Medulla oblongata (tissue), 1 donor: ENCODE measurements around the gene PLD1.
A peak's percentile ranks its signal among the peaks of the same experiment; 100 is the strongest.
"Not testable (repeated sequence)": the region's sequence is repeated elsewhere in the genome, so short reads cannot be mapped to it uniquely, and the experiment has no call there.

Experiments
- DNase-seq: peaks from one replicate; pipeline ENCODE4 v3.0.0-alpha.2; 2015; ENCODE audit errors: extremely low spot score

PLD1 gene, protein sequence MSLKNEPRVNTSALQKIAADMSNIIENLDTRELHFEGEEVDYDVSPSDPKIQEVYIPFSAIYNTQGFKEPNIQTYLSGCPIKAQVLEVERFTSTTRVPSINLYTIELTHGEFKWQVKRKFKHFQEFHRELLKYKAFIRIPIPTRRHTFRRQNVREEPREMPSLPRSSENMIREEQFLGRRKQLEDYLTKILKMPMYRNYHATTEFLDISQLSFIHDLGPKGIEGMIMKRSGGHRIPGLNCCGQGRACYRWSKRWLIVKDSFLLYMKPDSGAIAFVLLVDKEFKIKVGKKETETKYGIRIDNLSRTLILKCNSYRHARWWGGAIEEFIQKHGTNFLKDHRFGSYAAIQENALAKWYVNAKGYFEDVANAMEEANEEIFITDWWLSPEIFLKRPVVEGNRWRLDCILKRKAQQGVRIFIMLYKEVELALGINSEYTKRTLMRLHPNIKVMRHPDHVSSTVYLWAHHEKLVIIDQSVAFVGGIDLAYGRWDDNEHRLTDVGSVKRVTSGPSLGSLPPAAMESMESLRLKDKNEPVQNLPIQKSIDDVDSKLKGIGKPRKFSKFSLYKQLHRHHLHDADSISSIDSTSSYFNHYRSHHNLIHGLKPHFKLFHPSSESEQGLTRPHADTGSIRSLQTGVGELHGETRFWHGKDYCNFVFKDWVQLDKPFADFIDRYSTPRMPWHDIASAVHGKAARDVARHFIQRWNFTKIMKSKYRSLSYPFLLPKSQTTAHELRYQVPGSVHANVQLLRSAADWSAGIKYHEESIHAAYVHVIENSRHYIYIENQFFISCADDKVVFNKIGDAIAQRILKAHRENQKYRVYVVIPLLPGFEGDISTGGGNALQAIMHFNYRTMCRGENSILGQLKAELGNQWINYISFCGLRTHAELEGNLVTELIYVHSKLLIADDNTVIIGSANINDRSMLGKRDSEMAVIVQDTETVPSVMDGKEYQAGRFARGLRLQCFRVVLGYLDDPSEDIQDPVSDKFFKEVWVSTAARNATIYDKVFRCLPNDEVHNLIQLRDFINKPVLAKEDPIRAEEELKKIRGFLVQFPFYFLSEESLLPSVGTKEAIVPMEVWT

DNA sequence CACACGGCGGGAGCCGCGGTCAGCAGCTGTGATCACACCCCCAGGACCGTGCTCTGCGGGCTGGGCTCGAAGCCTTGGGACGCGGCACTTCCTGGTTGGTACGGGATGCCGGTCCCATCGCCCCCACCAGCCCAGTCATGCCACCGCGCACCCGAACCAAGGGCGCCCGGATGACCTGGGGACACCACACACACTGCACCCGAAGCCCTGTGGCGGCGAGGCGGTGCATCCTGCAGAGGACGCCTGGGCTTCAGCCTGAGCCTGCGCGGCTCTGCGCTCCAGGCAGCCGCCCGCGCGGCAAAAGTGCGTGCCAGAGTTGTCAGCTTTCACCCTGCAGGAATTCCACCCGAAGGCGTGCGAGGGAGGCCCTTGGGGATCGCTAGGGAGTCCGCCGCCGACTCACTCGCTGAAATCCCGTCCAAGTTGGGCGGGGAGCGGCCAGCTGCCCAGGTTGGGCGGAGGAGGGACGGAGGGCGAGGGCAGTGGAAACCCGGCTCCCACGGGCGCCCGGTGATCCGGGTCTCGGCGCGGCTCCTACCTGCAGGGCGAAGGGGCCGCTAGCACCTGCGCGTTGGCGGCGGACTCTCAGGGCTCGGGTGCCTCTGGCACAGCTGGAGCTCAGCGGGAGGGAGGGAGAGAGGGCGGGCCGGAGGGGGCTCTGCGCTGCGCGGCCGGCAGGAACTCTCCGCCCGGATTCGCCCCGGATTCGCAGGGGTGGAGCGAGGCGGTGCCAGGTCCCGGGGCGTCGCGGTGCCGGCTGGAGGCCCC, at the start of gene PLD1:
TSS of gene PLD1 (minus strand) at position 623 of the 768 bp plus-strand sequence. CDS start 72,432 bp downstream, outside the sequence.
- DNase-seq: peak; percentile 73

DNA sequence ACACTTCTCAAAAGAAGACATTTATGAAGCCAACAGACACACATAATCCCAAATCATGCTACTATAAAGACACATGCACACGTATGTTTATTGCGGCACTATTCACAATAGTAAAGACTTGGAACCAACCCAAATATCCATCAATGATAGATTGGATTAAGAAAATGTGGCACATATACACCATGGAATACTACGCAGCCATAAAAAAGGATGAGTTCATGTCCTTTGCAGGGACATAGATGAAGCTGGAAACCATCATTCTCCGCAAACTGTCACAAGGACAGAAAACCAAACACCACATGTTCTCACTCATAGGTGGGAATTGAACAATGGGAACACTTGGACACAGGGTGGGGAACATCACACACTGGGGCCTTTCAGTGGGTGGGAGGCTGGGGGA, 48.5 kb upstream of the PLD1 start:
- DNase-seq: not testable (repeated sequence)

DNA sequence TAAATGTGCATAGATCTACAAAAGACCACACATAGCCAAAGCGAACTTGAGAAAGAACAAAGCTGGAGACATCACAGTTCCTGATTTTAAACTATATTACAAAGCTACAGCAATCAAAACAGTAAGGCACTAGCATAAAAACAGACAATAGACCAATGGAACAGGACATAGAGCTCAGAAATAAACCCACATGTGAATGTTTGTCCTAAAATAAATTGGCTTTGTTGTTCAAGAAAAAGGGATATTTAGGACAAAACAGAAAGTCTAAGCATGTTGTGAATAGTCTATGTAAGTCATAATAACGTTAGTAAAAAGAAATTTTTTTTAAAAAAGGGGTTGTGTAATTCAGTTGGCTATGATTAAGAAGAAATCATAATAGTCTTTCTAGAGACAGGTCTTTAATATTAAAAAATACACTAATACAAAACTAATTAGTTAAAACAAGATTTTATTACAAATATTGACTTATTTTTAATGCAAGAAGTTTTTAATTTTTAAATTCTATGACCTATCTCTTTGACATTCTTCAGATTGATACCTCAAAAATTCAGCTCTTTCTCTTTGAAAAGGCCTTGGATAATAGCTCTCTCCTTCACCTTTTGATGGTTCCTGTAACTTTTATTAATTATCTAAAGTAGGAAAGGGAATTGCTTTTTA, 44.5 kb upstream of the PLD1 start:
- no peak for DNase-seq

DNA sequence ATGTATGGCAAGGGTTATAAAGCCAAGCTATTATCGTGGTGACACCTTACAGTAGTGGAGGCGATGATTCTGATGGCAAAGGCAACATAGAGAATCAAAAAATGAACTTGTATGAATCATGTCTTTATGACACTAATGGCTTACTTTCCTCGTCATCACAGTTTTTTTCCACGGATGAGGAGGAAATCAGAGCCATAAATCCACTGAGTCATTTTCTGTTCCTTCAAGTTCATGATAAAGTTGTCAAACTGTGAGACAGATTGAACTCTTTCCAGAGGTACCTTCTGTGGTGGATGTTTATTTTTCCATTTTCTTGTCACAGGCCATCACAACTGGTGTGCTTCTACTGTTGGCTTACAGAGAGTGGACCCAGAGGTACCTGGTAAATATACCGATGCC, 41.4 kb upstream of the PLD1 start:
- no peak for DNase-seq

DNA sequence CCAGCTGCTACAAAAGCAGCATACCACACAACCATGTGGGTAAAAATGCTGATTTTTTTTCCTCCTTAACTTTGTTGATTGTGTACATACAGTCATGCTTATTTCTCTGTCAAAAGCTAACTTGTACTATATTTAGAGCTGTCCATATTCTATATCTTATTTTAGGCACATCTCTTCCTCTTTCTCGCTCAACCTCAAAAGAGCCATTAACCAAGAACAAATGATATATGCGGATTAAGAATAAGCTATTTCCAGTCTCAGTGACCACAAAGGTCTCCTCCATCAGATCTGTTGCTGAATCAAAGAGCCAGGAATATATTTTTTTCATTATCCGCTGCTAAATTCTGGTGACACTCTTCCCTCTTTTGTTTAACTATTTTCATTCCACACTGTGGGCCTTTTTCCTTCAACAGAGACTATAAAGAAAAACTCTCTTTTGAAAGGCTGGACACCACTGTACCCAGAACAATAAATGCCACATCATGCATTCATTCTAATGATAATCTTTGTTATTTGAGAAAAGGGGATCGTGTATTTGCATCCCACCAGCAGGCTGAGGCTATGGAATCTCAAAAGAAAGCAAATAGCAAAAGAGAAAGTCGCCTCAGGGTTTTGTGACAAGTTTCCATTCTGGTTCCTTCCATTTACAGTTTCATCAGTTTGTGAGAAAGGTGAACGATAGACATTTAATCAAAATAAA, 40.8 kb upstream of the PLD1 start:
- no peak for DNase-seq

DNA sequence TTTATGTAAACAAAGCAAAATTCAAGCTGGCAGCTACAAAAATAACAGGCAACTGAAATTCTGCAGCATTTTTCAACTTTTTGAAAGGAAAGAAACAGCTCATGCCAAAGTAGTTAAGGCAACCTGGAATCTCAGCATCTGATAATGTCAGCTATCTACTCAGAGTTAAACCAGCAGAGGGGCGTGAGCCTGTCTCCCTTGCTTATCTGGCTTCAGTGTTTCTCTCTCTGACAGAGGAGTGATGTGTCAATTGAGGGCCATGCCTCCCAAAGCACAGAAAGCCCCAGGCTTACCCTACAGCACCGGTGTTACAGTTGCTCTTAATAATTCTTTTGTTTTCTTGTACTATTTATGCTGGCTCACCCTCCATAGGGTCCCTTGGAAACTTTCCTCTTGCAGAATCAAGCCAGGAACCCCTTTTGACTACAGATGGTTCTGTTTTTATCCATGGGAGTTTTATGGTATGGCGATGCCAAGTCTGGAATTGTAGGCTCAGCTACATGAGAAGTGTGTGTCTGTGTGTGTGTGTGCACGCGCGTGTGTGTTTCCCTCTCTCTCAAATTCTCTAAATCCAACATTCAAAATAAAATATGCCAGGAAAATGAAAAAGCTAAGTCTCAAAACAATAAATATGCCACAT, 40.2 kb upstream of the PLD1 start:
- no peak for DNase-seq

DNA sequence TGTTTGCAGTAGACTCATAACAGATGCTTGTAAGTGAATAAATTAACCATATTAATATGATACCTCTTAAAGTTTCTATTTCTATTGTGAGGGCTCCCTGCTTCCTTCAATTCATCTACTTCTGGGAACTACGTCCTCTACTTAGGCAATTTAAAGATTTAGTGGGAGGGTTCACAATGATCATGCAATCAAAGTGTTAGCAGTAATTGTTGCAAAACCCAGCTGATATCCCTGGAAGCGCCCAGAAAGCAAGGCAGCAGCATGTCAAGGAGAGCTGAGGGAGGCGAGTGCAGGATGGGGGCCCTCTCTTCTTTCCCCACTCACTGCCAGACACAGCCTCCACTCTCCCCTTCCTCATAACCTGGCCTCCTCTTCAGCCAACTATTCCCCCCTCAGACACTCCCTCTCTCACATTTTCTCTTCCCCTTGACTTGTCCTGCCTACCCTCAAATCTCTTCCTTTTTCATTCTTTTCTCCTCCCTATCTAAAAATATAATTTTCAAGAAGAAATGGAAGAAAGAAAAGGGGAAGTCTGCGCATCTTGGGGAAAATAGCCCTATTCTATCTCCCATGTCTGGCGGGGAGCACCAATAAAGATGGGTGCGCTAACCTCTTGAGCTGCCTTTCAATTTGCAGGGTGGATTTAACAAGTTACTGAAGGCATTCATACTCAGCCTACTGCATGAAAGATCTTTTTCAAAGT, 39.5 kb upstream of the PLD1 start:
- no peak for DNase-seq

DNA sequence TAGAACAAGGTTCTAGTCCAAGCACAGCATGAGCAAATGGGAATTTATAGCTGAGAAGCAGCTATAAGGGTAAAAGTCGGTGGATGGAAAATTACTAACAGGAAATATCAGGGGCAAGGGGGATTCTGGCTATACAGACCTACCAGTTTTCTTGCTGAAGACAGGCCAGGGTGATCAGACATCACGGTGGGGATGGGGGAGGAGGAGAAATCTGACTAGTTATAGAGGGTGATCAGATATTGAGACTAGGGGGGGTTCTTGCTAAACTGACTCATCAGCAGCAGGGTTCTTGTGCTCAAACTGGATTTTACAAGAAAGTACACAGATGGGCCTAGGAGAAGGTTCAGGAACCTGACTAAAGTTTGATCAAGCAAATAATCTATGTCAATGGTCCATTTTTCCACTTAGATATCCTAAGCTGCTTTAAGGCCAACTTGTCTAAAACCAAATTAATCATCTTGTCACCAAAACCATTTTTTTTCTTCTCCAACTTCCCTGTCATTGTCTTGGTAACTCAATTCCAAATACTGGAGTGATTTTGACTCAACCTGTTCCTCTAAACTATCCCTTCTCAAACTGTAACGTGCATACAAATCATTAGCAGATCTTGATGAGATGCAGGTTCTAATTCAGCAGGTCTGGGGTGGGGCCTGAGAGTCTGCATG, 37.4 kb upstream of the PLD1 start:
- no peak for DNase-seq

DNA sequence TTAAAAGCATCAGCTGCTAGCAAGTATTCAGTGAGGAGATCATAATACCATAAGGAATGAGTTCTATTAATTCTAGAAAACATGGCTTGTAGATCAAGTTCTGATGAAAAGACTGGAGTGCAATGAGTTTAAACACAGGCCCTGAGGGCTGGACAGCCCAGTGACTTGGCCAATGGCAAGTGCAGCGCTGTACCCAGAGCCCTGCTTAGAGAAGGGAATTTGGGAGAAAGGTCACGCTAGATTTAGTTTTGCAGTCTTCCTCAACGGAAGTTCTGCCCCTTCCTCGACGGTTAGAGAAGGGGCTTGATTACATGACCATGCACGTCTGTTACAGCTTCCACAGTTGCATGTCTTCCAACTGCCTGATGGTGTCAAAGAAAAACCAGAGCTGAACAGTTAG, 36.9 kb upstream of the PLD1 start:
- no peak for DNase-seq

DNA sequence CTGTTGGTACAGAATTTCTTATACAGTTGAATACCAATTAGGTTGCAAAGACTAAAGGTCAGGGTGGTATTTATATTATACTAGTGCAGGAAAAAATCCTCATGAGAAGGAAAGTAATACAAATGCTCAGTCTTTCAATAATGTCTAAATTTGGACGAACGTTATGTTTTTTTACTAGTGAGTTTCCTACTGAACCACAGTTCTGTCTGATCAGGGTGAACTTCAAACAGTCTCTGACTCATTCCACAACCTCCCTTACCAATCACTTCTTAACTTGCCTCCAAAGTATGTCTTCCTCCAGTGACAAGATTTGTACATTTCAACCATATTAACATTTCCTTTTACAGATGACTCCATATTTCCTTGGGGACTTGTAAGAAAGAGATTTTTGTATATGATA, 36.3 kb upstream of the PLD1 start:
- DNase-seq: no peak

DNA sequence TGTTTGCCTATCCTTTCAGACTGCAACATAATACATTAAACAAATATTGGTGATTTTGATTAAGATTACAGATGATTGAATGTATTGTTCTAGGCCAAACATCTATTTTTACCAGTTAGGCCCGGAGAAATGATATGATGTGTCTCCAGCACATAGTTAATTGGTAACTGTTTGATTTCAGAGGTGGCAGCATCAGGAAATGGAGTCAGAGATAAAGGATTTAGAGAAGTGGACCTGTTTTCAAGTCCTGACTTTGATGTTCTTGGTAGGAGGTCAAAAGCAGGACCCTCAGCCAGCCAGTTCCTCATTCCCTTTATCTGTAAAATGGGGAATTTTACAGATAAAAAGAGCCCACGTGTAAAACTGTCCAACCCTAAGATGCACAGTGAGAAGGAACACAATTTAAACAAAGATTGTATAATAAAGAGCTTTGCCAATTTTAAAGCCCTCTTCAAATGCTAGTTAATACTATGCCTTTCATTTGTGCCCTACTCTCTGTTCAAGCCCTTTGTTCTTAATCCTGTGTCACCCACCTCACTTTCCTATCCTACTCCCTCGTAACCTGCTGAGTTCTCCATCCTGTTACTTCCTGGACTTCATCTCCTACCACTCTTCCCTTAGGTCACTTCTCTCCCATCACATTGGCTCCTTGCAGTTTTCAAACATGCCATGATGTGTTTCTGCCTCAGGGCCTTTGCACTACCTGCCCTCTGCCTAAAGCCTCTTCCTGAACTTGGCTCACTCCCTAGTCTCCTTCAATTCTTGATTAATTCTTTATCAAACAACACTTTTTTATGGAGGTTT, 35.4 kb upstream of the PLD1 start:
- no peak for DNase-seq

DNA sequence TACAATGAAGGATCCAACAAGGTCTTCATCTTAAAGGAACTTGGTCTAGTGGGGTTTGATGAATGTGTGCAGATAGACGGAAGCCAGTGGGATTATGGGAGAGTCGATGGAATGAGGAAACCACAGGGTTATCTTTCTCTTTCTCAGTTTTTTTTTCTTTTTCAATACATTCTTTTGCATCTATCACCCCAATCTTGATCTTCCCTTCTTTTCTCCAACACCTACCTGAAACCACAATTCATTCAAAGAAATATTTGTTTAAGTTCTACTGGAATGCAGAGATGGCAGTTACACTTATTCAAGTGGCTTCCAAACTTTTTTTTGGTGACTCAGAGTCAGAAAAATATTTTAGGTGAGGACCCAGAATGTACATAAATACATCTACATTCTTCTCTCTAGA, 34.6 kb upstream of the PLD1 start:
- no peak for DNase-seq

DNA sequence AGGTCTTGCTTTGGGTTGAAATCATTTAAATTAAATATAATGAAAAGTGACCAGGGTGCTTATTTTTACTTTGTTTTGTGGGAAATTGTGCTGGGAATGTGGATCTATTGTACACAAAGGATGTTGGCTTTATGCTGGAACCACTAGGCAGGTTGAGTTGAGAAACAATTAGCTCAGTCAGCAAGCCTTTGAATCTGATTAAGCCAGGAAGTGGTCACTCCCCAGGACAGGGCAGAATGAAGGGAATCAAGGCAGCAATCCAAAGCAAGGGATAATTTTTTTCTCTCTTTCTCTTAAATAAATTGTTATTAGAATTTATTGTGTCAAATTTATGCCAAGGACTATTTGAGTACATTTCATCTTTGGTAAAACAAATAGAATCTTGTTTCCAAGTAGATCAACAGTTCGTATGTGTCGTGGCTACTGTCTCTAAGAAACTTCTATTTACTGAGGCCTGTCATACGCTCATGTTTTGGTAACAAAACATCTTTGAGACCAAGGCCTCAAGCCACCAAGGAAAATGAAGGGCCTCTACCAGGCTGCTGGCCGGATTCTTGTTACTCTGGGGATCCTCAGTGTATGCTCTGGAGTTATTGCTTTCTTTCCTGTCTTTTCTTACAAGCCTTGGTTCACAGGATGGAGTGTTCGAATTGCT, 32.7 kb upstream of the PLD1 start, which contains the start of gene TMEM212:
TSS of gene TMEM212 (plus strand) at position 486 of the 655 bp plus-strand sequence. CDS start at position 521, 35 bp downstream.
- no peak for DNase-seq

DNA sequence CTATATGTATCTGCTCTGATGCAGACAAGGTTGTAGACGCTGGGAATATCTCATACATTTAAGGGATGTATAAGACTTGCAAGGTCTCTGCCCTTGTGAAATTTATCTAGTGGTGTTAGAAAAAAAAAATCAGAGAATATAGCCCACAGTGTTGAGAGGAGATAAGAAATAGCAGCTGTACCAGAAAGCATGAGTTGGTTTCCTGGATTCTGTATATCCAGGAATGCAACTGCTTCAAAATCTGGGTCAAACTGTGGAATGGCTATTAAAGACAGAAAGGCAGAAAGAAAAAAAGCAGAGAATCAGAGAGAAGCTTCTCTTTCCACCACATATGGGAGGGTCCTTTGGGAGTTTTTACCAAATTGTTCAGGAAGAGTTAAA, 31.3 kb upstream of the PLD1 start:
- DNase-seq: no peak

DNA sequence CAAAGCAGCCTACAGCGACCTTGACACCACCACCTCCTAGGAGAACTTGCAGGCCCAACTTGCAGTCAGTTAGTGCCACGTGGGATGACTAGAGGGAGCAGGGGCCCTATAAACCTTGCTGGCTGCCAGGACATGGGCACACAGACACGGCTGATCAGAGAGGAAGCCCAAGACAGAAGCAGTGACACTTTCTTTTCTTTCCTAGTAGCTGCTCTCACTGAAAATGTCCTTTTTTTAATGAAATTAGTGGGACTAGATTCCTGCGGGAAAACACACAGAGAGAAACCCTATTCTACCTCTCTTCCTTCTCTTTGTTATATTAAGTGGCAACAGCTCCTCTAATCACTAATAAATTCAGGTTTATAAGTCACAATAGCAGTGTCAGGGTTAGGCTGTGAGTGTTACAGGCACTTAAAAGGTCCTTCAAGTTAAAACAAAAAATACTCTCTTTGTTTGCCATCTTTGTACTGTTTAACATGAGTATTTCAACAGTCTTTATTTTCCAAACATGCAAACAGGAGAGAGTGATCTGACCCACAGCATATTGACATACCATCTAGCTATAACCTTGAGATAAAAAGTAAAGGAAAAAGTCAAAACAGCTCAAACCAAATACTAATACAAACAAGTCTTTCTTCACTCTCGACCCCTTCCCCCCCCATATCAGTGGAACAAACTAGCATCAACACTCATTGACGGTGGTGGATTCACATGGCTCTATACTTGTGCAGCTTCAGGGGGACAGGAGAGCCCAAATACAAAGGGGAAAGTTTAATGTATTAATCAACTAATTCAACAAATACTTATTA, 30.7 kb upstream of the PLD1 start:
- DNase-seq: no peak

DNA sequence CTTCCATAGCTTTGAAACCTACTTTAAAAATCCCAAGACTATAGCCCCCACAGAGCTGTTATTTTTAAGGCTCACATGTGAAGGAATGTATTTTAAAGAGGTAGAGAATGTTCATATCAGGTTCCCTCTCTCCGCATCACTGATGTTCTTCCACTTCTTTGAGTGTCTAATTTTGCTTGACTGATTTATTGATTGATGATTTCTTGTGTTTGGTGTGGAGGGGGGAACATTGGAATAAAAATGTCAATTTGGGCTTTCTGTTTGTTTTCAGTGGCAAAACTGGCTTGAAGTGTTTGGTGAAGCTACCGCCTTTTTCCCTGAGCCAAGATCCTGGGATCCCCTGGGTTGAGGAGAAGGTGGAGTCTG, 30.1 kb upstream of the PLD1 start:
- DNase-seq: no peak

DNA sequence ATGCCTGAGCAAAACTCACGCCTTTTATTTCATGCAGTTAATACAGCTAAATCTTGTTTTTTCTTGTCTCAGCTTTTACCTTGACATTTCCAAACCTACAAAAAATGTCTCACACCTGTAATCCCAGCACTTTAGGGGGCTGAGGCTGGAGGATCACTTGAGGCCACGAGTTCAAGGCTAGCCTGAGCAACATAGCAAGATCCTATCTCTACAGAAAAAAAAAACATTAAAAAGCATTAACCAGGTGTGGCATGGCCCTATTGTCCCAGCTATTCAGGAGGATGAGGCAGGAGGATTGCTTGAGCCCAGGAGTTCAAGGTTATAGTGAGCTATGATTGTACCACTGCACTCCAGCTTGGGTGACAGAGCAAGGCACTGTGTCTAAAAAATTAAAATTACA, 29.0 kb upstream of the PLD1 start:
- DNase-seq: no peak
